Measurements from ENCODE around the gene TOP1.

Gene TOP1

DNA sequence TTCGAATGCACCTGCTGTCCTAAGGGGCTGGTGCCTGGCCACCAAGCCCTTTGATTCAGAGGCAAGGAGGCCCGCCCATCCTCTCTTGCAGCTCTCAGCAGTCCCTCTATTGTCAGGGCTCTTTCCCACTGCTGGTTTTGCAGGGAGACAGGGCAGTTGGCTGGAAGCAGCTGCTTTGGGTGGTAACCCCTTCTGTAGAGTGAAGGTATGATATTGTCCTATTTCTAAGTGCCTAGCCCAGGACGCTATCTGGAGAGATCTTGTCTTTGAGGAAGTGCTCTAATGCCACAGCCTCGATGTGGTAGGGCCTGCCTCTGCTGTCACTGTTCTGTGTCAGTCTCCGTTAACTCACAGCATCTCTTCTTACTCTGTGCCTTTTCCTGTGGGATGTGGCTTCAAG is 114.3 kb downstream of the TOP1 start:
- FAIRE-seq (no peak), DNase-seq (ENCODE audit: low spot score) (no peak)

DNA sequence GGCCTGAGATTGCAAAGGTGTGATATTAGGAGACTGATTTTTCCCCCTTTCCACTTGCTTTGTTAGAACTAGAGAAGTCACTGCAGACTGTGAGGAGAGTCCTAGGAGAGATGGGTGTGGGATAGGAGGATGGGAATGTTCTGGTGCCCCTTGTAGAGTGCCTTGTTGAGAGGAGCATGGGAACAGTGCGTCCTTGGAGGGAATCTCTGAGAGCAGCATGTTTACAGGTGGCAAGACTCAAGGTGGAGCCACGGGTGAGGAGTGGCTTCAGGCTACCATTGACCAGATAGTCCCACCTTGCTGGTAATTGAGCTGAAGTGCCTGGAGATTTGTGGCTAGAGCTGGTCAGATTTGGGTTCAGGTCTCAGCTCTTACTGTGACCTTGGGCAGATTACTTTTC is 114.7 kb downstream of the TOP1 start:
- FAIRE-seq, result no peak

GRCh38 chr20:41145317-41145716 is 116.7 kb downstream of the TOP1 start:
- no peak for DNase-seq (ENCODE audit: low spot score)
- FAIRE-seq, result no peak

More for the DNA sequence above, 114.7 kb downstream of the TOP1 start:
- no peak for DNase-seq (ENCODE audit: low spot score)

- DNase-seq (ENCODE audit: low spot score), result no peak
- FAIRE-seq, result no peak
These were observed 117.4 kb downstream of the TOP1 start for GRCh38 chr20:41145821-41146620.

- FAIRE-seq (no peak), DNase-seq (ENCODE audit: low spot score) (no peak)
These were observed 119.2 kb downstream of the TOP1 start for GRCh38 chr20:41147767-41148191.

GRCh38 chr20:41148942-41149341 is 120.3 kb downstream of the TOP1 start:
- no peak for FAIRE-seq

DNA sequence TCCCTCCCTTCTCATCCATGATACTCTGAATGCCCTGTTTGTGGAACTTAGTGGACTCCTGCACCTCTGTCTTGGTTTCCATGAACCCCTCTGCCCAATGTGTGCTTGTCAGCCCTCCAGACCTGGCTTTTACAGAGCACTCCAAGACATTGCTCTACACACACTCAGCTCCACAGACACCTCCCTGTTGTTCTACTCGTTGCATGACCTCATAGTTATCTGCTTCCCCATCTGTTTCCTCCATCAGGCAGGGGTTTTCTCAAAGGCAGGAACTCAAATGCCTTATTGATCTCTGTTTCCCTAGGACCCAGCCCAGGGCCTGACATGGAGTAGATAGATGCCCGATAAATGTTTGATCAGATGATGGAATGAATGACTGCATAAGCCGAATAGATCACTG is 122.0 kb downstream of the TOP1 start:
- DNase-seq (ENCODE audit: low spot score) (no peak), FAIRE-seq (no peak)

More at GRCh38 chr20:41148942-41149341, 120.3 kb downstream of the TOP1 start:
- DNase-seq (ENCODE audit: low spot score), result no peak

DNA sequence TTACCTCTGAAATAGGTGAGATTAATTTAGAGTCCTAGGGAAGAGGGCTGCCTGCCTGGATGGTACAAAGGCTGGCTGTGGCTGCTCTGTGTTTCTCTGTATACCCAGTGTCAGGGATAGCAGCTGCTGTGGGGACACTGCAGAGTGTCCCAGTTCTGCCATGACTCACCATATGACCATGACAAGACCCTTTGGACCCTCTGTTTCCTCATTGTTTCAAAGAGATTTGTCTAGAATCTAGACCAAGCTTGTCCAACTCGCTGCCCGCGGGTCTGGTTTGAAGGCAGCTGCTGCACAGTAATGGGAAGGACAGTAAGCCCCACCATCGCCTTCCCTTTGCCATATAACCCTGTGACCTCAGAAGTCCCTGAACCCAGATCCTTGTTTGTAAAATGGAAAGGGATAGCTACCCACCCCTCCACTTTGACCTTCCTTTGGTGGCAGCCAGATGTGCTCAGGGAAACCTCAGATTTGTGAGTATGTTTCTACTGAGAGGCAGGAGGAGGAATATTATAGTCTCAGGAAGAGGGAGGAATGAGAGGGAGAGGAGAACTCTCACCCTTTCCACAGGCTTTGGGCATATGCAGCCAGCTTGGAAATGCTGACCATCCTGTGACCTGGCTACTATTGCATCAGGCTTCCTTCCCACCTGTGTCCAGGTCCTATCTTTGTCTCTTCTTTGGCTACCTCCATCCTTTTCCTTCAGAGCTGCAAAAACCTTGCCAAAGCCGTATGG is 122.7 kb downstream of the TOP1 start:
- DNase-seq (ENCODE audit: low spot score), result no peak
- no peak for FAIRE-seq

DNA sequence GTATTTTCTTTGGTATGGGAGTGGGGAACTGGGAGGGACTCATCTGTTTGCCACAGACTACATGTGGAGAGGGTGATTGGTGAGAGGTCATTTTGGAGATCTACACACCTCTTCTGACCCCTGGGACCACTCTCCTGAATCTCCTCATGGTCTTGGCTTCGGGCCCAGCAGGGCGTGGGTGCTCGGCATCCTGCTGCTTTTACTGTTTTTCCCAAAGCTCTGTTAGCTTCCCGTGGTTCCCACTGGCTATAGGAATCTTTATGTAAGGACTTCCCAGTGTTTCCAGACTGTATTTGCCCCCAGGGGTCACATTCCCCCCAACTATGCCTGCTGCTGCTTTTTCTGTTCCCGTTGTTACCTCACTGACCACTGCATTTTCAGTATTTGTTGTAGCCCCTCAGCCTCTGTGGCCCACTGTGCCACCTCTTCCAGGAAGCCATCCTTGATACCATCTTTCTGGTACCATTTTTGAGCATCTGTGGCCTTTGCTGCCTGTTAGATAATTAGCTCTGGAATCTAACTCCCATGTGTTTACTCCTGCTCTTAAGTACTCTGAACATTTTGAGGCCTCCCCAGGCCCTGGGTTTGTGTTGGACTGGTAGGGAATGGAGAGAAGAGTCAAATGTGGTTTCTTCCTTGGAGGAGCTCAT is 123.6 kb downstream of the TOP1 start:
- DNase-seq (ENCODE audit: low spot score) (no peak), FAIRE-seq (no peak)

DNA sequence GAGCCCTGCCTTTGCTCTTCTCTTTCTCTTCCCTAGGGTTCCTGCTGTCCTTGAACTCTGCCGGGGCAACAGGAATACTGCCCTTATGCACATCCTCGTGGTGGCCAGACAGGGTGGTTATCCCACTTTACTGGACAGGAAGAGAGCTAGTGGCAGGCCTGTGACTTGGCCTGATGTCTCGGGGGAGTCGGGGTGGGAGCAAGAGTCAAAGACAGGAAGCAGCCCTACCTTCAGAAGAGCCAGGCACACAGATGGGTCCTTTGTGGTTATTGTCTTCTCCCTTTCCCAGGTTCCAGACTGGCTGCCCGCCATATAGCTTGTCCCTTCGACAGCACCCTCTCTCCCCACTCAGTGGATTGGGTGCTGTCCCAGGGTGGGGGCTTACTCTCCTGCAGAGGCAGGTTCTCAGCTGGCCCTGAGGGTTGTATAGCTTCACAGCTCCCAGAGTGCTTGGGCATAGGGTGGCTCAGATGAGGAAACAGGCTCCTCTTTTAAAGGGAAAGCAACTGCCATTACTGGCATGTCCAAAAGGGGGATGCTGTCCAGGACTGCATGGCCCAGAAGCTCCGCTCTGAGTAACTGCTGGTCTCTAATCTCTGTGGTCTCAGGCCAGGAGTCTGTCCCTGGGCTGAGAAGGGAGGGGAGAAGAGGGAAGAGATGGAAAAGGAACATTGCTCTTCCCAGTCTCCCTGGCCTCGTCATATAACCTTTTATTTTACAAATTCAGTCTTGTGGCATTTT is 126.0 kb downstream of the TOP1 start:
- FAIRE-seq (no peak), DNase-seq (ENCODE audit: low spot score) (no peak)

GRCh38 chr20:41155261-41155660 is 126.6 kb downstream of the TOP1 start:
- FAIRE-seq, result no peak

DNA sequence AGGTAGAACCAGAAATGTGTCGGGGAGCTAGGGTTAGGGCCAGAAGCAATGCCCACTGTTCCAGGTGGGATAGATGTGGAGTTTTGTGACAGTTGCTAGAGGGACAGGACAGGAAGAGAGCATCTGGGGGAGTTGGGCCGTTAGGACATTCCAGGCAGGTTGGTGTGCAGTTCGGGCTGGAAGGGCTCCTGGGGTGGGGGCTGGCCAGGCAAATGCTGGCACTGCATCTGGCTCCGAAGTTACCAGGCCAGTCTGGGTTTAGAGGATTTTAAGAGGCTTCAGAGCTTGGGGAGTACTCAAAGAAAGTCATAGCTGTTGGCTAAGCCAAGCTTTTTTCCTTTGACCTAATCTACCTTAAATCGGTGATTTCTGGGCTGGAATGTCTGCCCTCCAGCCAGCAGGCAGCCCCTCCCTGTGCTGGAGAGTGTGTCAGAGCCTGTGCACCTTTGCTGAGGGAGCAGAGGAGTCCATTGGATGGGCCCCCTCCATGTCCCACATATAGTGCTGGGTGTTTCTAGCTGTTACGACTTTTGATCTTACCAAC is 129.5 kb downstream of the TOP1 start:
- FAIRE-seq (no peak), DNase-seq (ENCODE audit: low spot score) (no peak)

More at GRCh38 chr20:41155261-41155660, 126.6 kb downstream of the TOP1 start:
- no peak for DNase-seq (ENCODE audit: low spot score)

- FAIRE-seq (no peak), DNase-seq (ENCODE audit: low spot score) (no peak)
These were observed 130.9 kb downstream of the TOP1 start for GRCh38 chr20:41159547-41159946.

DNA sequence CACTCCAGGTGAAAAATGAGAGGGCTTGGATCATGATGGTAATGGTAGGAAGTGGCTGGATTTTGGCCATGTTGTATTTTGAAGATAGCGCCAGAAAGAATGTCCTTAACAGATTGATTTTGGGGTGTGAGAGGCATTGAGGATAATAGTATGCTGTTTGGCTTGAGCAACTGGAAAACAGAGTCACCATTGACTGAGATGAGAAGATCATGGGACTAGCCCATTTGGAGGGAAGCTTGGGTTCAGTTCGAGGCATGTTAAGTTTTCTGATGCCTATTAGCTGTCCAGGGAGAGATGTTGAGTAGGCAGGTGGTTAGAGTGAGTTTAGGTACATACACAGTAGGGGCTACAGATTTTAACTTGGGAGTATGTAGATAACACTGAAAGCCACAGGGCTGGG is 132.1 kb downstream of the TOP1 start:
- FAIRE-seq (no peak), DNase-seq (ENCODE audit: low spot score) (no peak)

GRCh38 chr20:41161886-41162285 is 133.3 kb downstream of the TOP1 start:
- FAIRE-seq (no peak), DNase-seq (ENCODE audit: low spot score) (no peak)

DNA sequence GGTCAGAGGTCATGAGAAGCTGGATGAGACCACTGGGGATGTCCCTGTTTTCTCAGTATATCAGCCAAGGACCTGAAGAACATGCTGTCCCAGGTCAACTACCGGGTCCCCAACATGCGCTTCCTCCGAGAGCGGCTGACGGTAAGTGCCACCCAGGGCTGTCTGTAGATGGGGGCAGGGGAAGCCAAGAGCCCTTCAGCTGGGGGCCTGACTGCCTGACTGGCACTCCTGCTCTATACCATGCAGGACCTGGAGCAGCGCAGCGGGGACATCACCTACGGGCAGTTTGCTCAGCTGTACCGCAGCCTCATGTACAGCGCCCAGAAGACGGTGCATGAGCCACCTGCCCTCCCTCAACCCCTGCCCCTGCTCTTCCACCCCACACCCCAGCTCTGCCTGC is 133.8 kb downstream of the TOP1 start:
- DNase-seq (ENCODE audit: low spot score) (no peak), FAIRE-seq (no peak)

DNA sequence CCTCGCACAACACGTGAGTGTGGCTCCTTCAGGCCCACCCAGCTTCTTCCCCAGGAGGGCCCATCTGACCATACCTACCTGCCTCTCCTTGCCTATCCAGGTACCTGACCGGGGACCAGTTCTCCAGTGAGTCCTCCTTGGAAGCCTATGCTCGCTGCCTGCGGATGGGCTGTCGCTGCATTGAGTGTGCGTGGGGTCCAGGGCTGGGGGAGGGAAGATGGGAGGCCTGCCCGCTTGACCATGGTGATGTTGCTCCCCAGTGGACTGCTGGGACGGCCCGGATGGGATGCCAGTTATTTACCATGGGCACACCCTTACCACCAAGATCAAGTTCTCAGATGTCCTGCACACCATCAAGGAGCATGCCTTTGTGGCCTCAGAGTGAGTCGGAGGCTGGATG is 135.2 kb downstream of the TOP1 start:
- DNase-seq (ENCODE audit: low spot score), result no peak
- FAIRE-seq, result no peak

GRCh38 chr20:41165001-41165882 is 136.6 kb downstream of the TOP1 start:
- DNase-seq (ENCODE audit: low spot score) (no peak), FAIRE-seq (no peak)

DNA sequence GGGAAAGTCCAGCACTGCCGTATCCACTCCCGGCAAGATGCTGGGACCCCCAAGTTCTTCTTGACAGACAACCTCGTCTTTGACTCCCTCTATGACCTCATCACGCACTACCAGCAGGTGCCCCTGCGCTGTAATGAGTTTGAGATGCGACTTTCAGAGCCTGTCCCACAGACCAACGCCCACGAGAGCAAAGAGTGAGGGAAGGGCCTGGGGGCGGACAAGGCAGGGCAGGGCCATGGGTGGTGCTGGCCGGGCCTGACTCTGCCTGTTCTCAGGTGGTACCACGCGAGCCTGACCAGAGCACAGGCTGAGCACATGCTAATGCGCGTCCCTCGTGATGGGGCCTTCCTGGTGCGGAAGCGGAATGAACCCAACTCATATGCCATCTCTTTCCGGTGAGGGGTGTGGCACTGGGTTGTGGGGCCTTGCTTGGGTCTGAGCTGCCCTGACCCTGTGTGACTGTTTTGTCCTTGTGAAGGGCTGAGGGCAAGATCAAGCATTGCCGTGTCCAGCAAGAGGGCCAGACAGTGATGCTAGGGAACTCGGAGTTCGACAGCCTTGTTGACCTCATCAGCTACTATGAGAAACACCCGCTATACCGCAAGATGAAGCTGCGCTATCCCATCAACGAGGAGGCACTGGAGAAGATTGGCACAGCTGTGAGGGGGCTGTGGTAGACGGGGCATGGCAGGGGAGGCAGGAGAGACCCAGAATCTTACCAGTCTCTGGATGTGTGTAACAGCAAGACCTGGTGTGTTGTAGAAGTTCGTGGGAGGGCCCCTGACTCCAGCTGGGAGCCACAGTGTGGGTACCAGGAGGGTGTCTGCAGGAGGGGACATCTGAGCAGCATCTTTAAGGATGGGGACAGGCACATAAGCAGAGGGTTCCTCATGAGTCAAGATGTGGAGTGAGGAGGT is 137.8 kb downstream of the TOP1 start:
- FAIRE-seq, result no peak

More for the DNA sequence above, 137.8 kb downstream of the TOP1 start:
- no peak for DNase-seq (ENCODE audit: low spot score)

All from RCC 7860 (cell line).